ENCODE measurements around the gene ST13.
"Not testable (repeated sequence)": the region's sequence is repeated elsewhere in the genome, so short reads cannot be mapped to it uniquely, and the experiment has no call there.

ST13 gene

DNA sequence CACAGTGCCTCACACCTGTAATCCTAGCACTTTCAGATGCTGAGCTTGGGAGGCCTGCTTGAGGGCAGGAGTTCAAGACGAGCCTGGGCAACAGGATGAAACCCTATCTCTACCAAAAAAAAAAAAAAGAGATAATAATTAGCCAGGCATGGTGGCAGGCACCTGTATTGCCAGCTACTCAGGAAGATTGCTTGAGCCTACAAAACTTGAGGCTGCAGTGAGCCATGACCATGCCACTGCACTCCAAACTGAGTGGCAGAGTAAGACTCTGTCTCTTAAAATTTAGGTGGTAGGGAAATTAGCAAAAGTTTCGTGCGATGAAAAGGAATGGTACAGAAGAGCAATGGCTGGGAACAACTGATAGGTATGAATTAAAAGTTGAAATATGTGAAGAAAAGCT, 18.0 kb downstream of the ST13 start:
- no peak for DNase-seq (ENCODE audit: low read depth in 2 of 2)

DNA sequence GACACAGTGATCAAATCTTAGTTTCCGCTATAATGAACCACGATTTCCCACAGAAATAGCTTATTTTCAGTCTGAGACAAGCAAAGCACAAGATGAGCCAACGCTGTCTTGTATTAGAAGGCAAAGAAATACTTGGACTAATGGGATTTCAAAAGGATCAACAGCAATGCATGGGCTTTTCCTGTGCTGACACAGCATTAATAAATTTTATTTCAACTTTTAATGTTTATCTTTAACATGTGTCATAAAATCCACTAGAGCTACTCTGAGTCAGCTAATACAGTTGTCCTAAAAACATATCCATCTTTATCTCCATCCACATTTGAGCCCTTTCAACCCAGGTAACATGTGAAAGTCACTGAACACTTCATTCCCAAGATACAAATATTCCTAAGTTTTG, 21.8 kb downstream of the ST13 start:
- no peak for DNase-seq (ENCODE audit: low read depth in 2 of 2)

- no peak for DNase-seq (ENCODE audit: low read depth in 2 of 2)
Measured at GRCh38 chr22:40829131-40829530, 27.3 kb downstream of the ST13 start.

- no peak for DNase-seq (ENCODE audit: low read depth in 2 of 2)
Measured at GRCh38 chr22:40826984-40827741, 29.3 kb downstream of the ST13 start.

GRCh38 chr22:40826292-40826691, 30.1 kb downstream of the ST13 start:
- not testable (repeated sequence) for DNase-seq (ENCODE audit: low read depth in 2 of 2)

DNA sequence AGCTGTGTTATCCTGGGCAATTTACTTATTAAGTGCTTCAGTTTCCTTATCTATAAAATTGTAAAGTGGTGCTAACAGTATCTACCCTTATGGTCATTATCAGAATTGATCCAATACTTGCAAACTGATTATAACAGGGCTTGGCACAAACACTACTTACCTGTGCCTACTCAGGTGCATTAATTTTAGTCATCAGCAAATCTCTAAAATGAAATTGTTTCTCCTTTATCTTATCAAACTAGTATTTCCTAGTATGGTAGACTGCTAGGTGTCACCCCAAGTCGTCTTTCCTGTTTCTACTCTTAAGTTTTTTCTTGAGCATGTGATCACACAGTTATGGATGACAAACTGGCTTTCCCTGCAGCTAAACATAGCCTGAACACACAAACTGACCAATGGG, 33.0 kb downstream of the ST13 start:
- DNase-seq (ENCODE audit: low read depth in 2 of 2) = no peak

- DNase-seq (ENCODE audit: low read depth in 2 of 2) = peak in 1 of 2 donors; percentile 1
Measured at GRCh38 chr22:40819599-40820140, 36.8 kb downstream of the ST13 start.

DNA sequence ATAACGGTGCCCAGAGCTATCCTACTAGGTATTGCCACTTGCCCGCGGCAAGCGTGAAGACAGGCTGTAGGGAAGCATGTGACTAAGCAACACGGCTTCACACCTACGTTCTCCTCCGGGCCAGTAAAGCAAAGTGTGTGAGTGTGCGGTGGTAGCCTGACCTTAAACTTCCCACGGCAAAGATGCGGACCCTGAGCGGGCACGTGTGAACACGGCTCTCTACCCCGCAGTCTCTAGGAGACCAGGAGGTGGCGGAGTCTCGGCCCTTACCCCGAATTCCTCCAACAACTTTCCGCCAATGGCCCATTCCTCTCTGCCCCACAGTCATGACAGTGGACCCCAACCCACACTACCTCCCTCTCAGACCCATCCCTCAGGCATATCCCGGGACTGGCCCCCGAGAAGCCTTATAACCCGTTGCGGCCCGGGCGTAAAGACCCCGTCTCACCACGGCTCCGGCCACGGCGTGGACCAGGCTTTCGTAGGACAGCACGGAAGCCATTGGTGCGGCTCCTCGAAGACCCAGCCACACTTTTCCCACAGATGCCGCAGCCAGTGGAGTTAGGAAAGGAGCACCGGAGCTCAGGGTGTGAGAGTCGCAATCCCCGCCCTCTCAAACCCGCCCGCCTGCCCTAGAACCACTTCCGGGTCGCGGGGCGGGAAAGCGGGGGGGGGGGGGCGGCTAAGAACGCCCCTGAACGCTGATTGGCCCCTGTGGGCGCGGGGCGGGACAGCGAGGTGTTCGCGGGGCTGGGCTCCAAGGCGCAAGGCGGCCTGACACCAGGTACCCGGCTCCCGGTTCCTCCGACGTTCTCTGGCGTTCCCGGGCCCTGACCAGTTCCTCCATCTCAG, 37.5 kb downstream of the ST13 start, which contains the start of gene SLC25A17:
Gene SLC25A17 (minus strand): TSS at position 600 of the 852 bp plus-strand sequence. CDS start 98 bp downstream, at position 502.
- peak; percentile 76 to 78 for DNase-seq (ENCODE audit: low read depth in 2 of 2)

DNA sequence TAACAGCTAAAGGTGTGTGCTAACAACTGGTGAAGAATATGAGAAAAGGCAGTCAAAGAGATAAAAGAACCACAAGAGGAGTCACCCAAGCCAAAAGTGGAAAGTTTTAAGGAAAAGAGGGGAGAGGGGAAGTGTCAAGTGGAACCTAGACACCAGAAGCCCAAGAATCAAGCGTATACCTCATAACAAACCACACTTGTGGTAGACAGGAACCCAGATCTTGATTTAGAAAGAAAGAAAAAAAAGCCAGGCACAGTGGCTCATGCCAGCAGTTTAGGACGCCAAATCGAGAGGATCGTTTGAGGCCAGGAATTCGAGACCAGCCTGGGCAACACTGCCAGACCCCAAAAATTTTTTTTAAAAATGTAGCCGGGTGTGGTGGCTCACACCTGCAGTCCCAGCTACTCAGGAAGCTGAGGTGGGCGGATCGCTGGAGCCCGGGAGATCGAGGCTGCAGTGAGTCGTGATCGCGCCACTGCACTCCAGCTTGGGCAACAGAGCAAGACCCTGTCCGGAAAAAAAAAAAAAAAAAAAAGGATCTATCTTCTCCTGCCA, 38.2 kb downstream of the ST13 start:
- peak in 1 of 2 donors; percentile 6 for DNase-seq (ENCODE audit: low read depth in 2 of 2)

DNA sequence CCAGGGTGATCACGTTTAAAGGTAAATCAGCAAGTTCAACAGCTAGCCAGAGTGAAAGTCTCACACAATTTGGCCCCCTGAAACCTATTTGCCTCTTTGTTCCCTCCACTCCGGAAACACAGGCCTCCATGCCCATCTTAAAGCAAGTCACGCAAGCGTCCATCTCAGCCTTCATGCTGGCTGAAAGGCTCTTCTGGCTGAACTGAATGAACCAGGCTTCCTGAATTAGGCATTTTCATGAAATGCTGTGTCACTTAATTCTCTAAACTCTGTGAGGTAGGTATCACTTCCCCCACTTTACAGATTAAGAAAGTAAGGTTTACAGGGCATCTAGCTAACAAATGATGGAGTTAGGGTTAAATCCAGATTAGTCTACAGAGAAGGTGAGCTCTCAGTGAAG, 38.7 kb downstream of the ST13 start:
- DNase-seq (ENCODE audit: low read depth in 2 of 2) = no peak

DNA sequence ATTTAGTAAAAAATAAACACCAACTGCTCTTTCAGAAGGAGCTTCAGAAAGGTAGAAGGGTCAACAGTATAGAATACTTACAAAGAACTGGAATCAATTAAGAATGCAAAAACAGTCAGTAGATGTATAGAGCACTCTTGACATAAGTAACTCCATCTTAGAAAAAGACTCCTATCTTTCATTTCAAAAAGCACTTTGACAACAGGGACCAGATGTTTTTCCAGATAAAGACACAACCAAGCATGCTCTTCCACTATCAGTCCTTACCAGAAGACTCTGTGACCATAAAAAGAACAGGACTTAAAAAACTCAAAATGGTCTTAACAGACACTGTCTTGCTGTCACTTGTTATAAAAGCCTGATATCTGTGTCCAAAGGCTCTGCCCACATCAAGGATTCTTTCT, 42.5 kb downstream of the ST13 start:
- DNase-seq (ENCODE audit: low read depth in 2 of 2) = no peak

- DNase-seq (ENCODE audit: low read depth in 2 of 2) = no peak
Measured at GRCh38 chr22:40808018-40808841, 48.2 kb downstream of the ST13 start.

DNA sequence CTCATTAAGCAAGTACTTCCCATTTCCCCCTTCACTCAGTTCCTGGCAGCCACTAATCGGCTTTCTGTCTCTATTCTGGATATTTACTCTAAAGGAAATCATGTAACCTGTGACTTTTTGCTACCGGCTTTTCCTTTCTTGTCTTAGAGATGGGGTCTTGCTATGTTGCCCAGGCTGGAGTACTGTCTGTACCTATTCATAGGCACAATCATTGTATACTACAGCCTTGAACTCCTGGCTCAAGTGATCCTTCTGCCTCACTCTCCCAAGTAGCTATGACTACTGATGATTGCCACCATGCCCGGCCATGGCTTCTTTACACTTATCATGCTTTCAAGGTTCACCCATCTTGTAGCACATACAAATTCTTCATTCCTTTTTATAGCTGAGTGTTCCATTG, 49.7 kb downstream of the ST13 start:
- DNase-seq (ENCODE audit: low read depth in 2 of 2) = no peak

- no peak for DNase-seq (ENCODE audit: low read depth in 2 of 2)
Measured at GRCh38 chr22:40805699-40806203, 50.7 kb downstream of the ST13 start.

GRCh38 chr22:40805239-40805638, 51.2 kb downstream of the ST13 start:
- no peak for DNase-seq (ENCODE audit: low read depth in 2 of 2)

- no peak for DNase-seq (ENCODE audit: low read depth in 2 of 2)
Measured at GRCh38 chr22:40803321-40803720, 53.1 kb downstream of the ST13 start.

- DNase-seq (ENCODE audit: low read depth in 2 of 2) = no peak
Measured at GRCh38 chr22:40799008-40799407, 57.4 kb downstream of the ST13 start.

DNA sequence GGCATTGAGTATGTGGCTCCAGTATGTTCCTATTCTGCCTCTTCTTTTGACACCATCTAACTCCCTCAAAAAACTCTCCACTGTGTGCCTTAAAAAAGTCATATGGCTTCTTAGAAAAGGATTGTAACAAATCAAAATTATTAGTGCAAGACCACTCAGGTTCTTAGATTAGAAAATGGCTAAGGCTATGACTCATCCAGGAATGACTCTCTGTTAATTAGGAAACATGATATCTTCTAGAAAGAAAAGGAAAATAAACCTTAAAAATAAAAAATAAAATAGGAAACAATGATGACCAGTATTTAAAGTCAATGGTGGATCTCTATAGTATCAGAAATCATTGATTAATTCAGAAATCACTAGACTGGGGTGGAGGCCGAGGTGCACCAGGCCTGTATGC, 59.0 kb downstream of the ST13 start:
- no peak for DNase-seq (ENCODE audit: low read depth in 2 of 2)

GRCh38 chr22:40792451-40792850, 64.0 kb downstream of the ST13 start:
- DNase-seq (ENCODE audit: low read depth in 2 of 2) = no peak

DNA sequence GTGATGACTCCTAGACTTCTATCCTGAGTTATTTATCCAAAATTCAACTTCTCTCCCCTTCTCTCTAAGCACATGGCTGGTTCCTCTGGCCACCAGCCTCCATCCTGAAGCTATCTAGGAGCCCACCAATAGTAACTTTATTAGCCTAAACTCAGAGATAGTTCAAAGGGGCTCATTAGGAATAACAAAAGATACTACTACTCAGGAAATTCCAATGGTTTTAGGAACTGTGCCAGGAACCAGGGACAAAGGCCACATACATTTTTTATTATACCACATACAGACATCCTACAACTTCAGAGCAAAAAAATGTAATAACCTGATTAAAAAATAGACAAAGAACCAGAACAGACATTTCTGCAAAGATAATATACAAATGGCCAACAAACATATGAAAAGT, 65.2 kb downstream of the ST13 start:
- DNase-seq (ENCODE audit: low read depth in 2 of 2) = no peak

- no peak for DNase-seq (ENCODE audit: low read depth in 2 of 2)
Measured at GRCh38 chr22:40789131-40789530, 67.3 kb downstream of the ST13 start.

Measured in activated CD4-positive, alpha-beta T cell treated with anti-CD3 and anti-CD28 coated beads for 24 hours (primary cell).